Naive thymus-derived CD8-positive, alpha-beta T cell (primary cell): ENCODE results near the gene GMEB2. TPM values are rescaled to one million over a fixed set of nuclear protein-coding genes. Genes with fewer than 3 reads are reported as not detected.
"Not testable (repeated sequence)": the region's sequence is repeated elsewhere in the genome, so short reads cannot be mapped to it uniquely, and the experiment has no call there.

Experiments
- ATAC-seq, 2 donors: fragments of 150-1000 bp; cut with Tn5 transposase in 1 of 2; sonication (Bioruptor Pico), chemical (Tn5 transposase) in 1 of 2; 1 replicate in 1 of 2; 2 replicates in 1 of 2; pipeline ENCODE4 v1.10.0; 2021; ENCODE audit warnings: mild to moderate bottlenecking in 2 of 2, moderate library complexity in 2 of 2
- POLR2A ChIA-PET: fragments of 350-600 bp; sonication (Branson Sonifier 250); formaldehyde crosslinking; loops from one replicate; lab custom pipeline; 2021; ENCODE audit warnings: antibody characterized with exemption; lab: Charles Lee
- DNase-seq, 10 donors: peaks; one replicate each; pipeline versions ENCODE4 v3.0.0 to v3.0.0-alpha.2; 2020 to 2022
- H3K27ac Mint-ChIP-seq, 10 donors: one replicate each; pipeline ENCODE4 v1.8.0; 2020 to 2022; ENCODE audit warnings: mild to moderate bottlenecking in 10 of 10, mixed read lengths in 10 of 10, moderate library complexity in 4 of 10, inconsistent platforms in 1 of 10
- H3K27me3 Mint-ChIP-seq, 5 donors: one replicate each; pipeline ENCODE4 v1.8.0; 2021 to 2022; ENCODE audit warnings: mixed read lengths in 5 of 5
- H3K36me3 Mint-ChIP-seq, 3 donors: one replicate each; pipeline ENCODE4 v1.8.0; 2020 to 2022; ENCODE audit warnings: mixed read lengths in 3 of 3, mild to moderate bottlenecking in 2 of 3, inconsistent platforms in 1 of 3
- H3K4me1 Mint-ChIP-seq, 4 donors: one replicate each; pipeline ENCODE4 v1.8.0; 2021 to 2022; ENCODE audit warnings: mixed read lengths in 4 of 4
- H3K4me3 Mint-ChIP-seq, 10 donors: one replicate each; pipeline ENCODE4 v1.8.0; 2020 to 2022; ENCODE audit warnings: mild to moderate bottlenecking in 10 of 10, mixed read lengths in 10 of 10, moderate library complexity in 6 of 10, inconsistent platforms in 1 of 10
- H3K9me3 Mint-ChIP-seq, 9 donors: one replicate each; pipeline ENCODE4 v1.8.0; 2020 to 2022; ENCODE audit warnings: mixed read lengths in 9 of 9, mild to moderate bottlenecking in 3 of 9, inconsistent platforms in 1 of 9, moderate library complexity in 1 of 9
- polyA plus RNA-seq, 3 donors: library from polyadenylated mRNA; unstranded; fragments of 300-500 nt; fragmentation: Illumina TruSeq; gene quantifications; one replicate each; pipeline ENCODE4 v1.2.3, GENCODE V29; 2021
- total RNA-seq, 8 experiments: library from RNA in 2 of 8; stranded (reverse) in 2 of 8; gene quantifications; one replicate each; pipeline ENCODE4 v1.2.3 and lab custom pipeline; 2021 to 2026

The GMEB2 gene
- total and polyA plus RNA-seq, 5 experiments from 2014 or later, result 6.2 to 26.6 (median 16.3) TPM

DNA sequence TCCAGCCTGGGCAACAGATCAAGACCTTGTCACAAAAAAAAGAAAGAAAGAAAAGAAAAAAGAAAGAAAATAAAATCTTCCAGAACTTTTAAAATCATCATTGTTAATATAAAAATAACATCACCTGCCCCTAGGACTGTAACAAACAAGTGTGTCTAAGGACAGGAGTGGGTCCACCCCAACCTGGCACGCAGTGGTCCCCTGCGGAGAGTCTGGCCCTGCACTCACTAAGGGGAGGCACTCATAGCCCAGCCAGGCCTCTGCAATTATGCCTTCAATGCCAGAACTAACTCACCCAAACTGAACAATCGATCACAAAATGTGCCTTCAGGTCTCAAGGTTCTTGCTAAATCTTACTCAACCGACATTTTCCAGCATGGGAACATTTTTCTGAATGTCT, 4.8 kb downstream of the GMEB2 start:
- ATAC-seq (no peak), DNase-seq (no peak)
- H3K4me1 Mint-ChIP-seq, result peaks cover 12 to 38% (median 29%) of the 10 kb centered on the region in 4 donors
- POLR2A ChIA-PET, result interaction anchor here (0.6 to 13.5 kb wide), 4 partner anchors 10 to 162 kb away, joined by 3 to 740 read pairs (median 4); no protein-coding TSS in a partner anchor
- peak overlapping the region in 7 of 10 donors; percentile 5 to 31 (median 23) for H3K27ac Mint-ChIP-seq
- peaks cover 0 to 23% (median 7%) of the 10 kb centered on the region in 3 donors for H3K36me3 Mint-ChIP-seq
- H3K4me3 Mint-ChIP-seq, result no peak overlapping the region
- H3K27me3 Mint-ChIP-seq, result no peaks in the 10 kb centered on the region
- H3K9me3 Mint-ChIP-seq, result no peaks in the 10 kb centered on the region

- peak overlapping the region in 1 of 10 donors; percentile 55 for H3K4me3 Mint-ChIP-seq
- POLR2A ChIA-PET, result interaction anchor here (0.7 to 13.5 kb wide), 3 partner anchors 11 to 81 kb away, joined by 3 to 740 read pairs (median 7); no protein-coding TSS in a partner anchor
- peaks cover 12 to 40% (median 29%) of the 10 kb centered on the region in 4 donors for H3K4me1 Mint-ChIP-seq
These were observed 5.9 kb downstream of the GMEB2 start for GRCh38 chr20:63620991-63621390.

DNA sequence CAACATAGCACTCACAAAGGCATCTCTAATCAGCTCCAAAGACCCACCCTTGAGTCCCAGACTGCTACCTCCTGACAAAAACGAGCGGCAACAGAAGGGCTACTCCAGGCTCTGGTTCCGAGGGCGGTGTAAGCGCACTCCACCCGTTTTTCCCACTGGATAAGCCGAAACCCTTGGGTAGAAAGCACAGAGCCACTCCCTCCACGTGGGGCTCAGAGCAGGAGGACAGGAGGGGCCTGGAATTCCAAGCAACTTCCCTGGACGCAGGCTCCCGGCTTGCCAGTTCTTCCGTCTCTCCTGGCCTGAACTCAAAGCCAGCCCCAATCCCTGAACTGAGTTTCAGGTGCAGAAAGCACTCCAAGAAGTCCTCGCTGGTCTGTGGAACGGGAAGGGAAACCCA, 7.4 kb downstream of the GMEB2 start:
- no peak for ATAC-seq
- Mint-ChIP-seq H3K27ac (no peak overlapping the region), H3K4me3 (no peak overlapping the region), H3K9me3 (no peaks in the 10 kb centered on the region), H3K27me3 (no peaks in the 10 kb centered on the region), H3K4me1 (peaks cover 14 to 29% (median 29%) of the 10 kb centered on the region in 4 donors), H3K36me3 (peaks cover 0 to 44% (median 12%) of the 10 kb centered on the region in 3 donors)
- DNase-seq, result no peak
- POLR2A ChIA-PET, result interaction anchor here (1.5 to 2.8 kb wide), 2 partner anchors 8 to 16 kb away, joined by 5 to 10 read pairs; partner anchors contain the start of gene GMEB2

More at GRCh38 chr20:63620991-63621390, 5.9 kb downstream of the GMEB2 start:
- DNase-seq (no peak), ATAC-seq (no peak)
- Mint-ChIP-seq H3K27me3 (no peaks in the 10 kb centered on the region), H3K27ac (peak overlapping the region in 1 of 10 donors; percentile 46), H3K9me3 (no peaks in the 10 kb centered on the region), H3K36me3 (peaks cover 0 to 34% (median 10%) of the 10 kb centered on the region in 3 donors)

GRCh38 chr20:63619086-63619485, 7.8 kb downstream of the GMEB2 start:
- H3K9me3 Mint-ChIP-seq, result no peaks in the 10 kb centered on the region
- ATAC-seq (no peak), DNase-seq (no peak)
- H3K4me3 Mint-ChIP-seq, result no peak overlapping the region
- no peaks in the 10 kb centered on the region for H3K27me3 Mint-ChIP-seq
- H3K27ac Mint-ChIP-seq, result no peak overlapping the region
- H3K4me1 Mint-ChIP-seq, result peaks cover 12 to 33% (median 26%) of the 10 kb centered on the region in 4 donors
- POLR2A ChIA-PET, result interaction anchor here (0.6 to 2.8 kb wide), 6 partner anchors 8 to 39 kb away, joined by 4 to 12 read pairs (median 6); partner anchors contain the start of genes GMEB2 and RTEL1
- peaks cover 0 to 46% (median 12%) of the 10 kb centered on the region in 3 donors for H3K36me3 Mint-ChIP-seq

DNA sequence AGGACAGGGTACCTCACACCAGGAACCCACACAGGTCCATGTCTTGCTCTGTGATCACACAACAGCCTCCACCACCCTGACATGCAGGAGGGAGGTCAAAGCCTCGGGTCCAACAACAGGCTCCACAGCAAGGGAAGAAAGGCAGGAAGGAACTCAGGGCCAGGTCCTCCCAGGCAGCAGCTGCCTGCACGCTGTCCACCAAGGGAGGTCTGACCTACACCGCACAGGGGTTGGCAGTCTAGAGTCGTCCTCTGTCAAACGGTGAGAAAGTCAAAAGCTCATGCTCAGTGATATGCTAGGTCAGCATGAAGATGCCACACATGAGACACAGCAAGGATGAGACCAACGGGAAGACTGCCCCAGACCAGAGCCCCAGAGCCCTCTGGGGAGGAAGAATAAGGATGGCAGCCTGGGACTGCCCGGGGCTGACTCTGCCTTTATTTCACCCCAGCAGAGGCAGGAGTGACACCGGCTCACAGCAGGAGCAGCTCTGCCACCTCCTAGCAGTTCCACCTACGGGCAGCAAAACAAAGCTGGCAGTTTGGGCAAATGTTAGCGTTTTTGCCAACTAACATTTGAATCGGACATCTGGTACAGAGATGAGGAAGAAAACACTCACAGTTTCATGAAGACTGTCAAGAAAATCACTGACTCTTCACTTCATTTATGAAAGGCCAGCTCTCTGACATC, 8.5 kb downstream of the GMEB2 start:
- Mint-ChIP-seq H3K4me3 (no peak overlapping the region), H3K9me3 (no peaks in the 10 kb centered on the region), H3K27me3 (no peaks in the 10 kb centered on the region), H3K4me1 (peaks cover 12 to 40% (median 27%) of the 10 kb centered on the region in 4 donors), H3K36me3 (peaks cover 0 to 47% (median 12%) of the 10 kb centered on the region in 3 donors), H3K27ac (peak overlapping the region in 1 of 10 donors; percentile 67)
- POLR2A ChIA-PET, result interaction anchor here (0.6 to 2.8 kb wide), 7 partner anchors 9 to 40 kb away, joined by 3 to 12 read pairs (median 6); partner anchors contain the start of genes GMEB2 and RTEL1
- ATAC-seq, result no peak
- DNase-seq, result no peak

DNA sequence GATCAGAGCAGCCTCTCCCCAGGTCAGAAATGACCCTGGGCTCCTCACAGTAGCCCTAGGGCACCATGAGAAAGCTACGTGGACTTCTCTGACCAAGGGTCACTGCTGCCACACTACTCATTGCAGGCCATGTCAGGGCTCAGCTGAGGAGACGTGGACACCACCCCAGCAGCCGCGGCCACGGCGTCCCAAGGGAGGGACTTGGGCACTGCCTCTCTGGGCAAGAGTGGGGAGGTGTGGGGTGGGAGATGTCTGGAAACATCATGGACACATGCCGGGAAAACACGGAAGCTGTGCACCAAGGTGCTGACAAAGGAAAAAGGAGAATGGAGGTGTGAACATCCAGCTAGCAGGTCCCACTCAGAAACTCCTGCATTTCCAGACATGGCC, 9.0 kb downstream of the GMEB2 start:
- POLR2A ChIA-PET, result interaction anchor here (0.6 to 2.8 kb wide), 7 partner anchors 9 to 107 kb away, joined by 3 to 12 read pairs (median 6); partner anchors contain the start of genes GMEB2 and RTEL1
- no peak for DNase-seq
- no peak for ATAC-seq
- H3K9me3 Mint-ChIP-seq, result no peaks in the 10 kb centered on the region
- no peaks in the 10 kb centered on the region for H3K27me3 Mint-ChIP-seq
- peak overlapping the region in 1 of 10 donors; percentile 52 for H3K27ac Mint-ChIP-seq
- peaks cover 12 to 39% (median 27%) of the 10 kb centered on the region in 4 donors for H3K4me1 Mint-ChIP-seq
- no peak overlapping the region for H3K4me3 Mint-ChIP-seq
- H3K36me3 Mint-ChIP-seq, result peaks cover 0 to 49% (median 9%) of the 10 kb centered on the region in 3 donors

- POLR2A ChIA-PET, result interaction anchor here (0.6 to 2.8 kb wide), 7 partner anchors 10 to 108 kb away, joined by 3 to 12 read pairs (median 3); partner anchors contain the start of genes GMEB2, PPDPF and RTEL1
- no peak overlapping the region for H3K27ac Mint-ChIP-seq
- DNase-seq, result no peak
- peaks cover 0 to 46% (median 8%) of the 10 kb centered on the region in 3 donors for H3K36me3 Mint-ChIP-seq
- H3K9me3 Mint-ChIP-seq, result no peaks in the 10 kb centered on the region
- H3K4me1 Mint-ChIP-seq, result peaks cover 7 to 33% (median 23%) of the 10 kb centered on the region in 4 donors
- no peak for ATAC-seq
- no peaks in the 10 kb centered on the region for H3K27me3 Mint-ChIP-seq
- H3K4me3 Mint-ChIP-seq, result no peak overlapping the region
These were observed 9.6 kb downstream of the GMEB2 start for GRCh38 chr20:63617092-63617875.

- not testable (repeated sequence) for H3K27me3 Mint-ChIP-seq, H3K9me3 Mint-ChIP-seq, H3K4me3 Mint-ChIP-seq, ATAC-seq
- DNase-seq, result peak in 2 of 10 donors; percentile 19 to 24
- peaks cover 7 to 22% (median 16%) of the 10 kb centered on the region in 4 donors for H3K4me1 Mint-ChIP-seq
- peaks cover 0 to 51% (median 8%) of the 10 kb centered on the region in 3 donors for H3K36me3 Mint-ChIP-seq
- peak overlapping the region in 6 of 10 donors; percentile 6 to 65 (median 46) for H3K27ac Mint-ChIP-seq
- POLR2A ChIA-PET, result interaction anchor here (1.2 to 3.0 kb wide), 4 partner anchors 9 to 44 kb away, joined by 3 to 15 read pairs (median 4); partner anchors contain the start of gene RTEL1
These were observed 12.9 kb downstream of the GMEB2 start for GRCh38 chr20:63613863-63614594.

DNA sequence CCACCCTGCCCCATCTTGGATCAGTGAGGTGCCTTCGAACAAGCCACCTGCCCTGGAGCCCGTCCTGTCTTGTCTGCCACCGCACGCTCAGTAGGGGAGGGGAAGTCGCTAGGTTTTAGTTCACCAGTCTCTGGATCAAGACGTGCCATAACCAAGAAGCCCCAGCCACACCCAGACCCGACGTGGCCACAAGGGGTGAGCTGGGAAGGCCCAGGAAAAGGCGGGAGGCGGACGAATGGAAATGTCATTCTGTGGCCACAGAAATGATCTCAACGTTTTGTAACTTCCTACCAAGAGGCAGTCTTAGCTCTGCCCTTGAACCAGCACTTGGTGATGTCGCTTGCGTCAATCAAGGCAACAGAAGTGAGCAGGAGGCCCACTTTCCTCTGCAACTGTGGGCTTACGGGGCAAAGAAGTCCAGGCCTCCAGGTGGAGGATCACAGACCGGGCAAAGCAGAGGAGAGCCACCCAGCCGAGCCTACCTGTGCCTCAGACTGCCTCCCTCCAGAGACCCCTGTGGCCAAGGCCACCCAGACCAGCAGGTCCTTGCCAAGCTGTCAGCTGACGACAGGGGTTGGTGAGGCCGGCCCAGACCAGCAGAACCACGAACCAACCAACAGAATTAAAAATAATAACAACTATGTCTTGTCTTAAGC, 14.5 kb downstream of the GMEB2 start:
- H3K4me1 Mint-ChIP-seq, result peaks cover 7 to 20% (median 16%) of the 10 kb centered on the region in 4 donors
- DNase-seq (no peak), ATAC-seq (no peak)
- no peak overlapping the region for H3K4me3 Mint-ChIP-seq
- no peaks in the 10 kb centered on the region for H3K9me3 Mint-ChIP-seq
- POLR2A ChIA-PET, result interaction anchor here (0.7 to 1.1 kb wide), 3 partner anchors 27 to 29 kb away, joined by 3 to 4 read pairs (median 4); no protein-coding TSS in a partner anchor
- peaks cover 0 to 38% (median 4%) of the 10 kb centered on the region in 3 donors for H3K36me3 Mint-ChIP-seq
- no peaks in the 10 kb centered on the region for H3K27me3 Mint-ChIP-seq
- peak overlapping the region in 2 of 10 donors; percentile 25 to 80 for H3K27ac Mint-ChIP-seq

DNA sequence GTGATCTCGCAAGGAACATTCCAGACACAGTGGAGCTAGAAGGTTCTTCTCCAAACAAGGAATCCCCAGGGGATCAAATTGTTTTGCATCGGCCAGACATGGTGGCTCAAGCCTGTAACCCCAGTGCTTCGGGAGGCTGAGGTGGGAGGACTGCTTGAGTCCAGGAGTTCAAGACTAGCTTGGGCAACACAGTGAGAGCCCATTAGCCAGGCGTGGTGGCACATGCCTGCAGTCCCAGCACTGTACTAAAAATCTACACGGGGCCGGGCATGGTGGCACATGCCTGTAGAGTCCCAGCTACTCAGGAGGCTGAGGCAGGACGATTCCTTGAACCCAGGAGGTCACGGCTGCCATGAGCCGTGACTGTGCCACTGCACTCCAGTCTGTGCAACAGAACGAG, 15.3 kb downstream of the GMEB2 start:
- POLR2A ChIA-PET, result interaction anchor here (0.7 to 1.1 kb wide), 3 partner anchors 16 to 30 kb away, joined by 3 to 4 read pairs (median 3); partner anchors contain the start of gene GMEB2
- Mint-ChIP-seq H3K27ac (peak overlapping the region in 1 of 10 donors; percentile 80), H3K4me3 (no peak overlapping the region), H3K4me1 (peaks cover 7 to 20% (median 18%) of the 10 kb centered on the region in 4 donors), H3K27me3 (no peaks in the 10 kb centered on the region), H3K9me3 (no peaks in the 10 kb centered on the region), H3K36me3 (peaks cover 0 to 32% (median 4%) of the 10 kb centered on the region in 3 donors)
- DNase-seq (no peak), ATAC-seq (no peak)
